Dermis microvascular lymphatic vessel endothelial cell (primary cell): Measurements from ENCODE around the gene NEDD4L. TPM values are rescaled to one million over a fixed set of nuclear protein-coding genes. Genes with fewer than 3 reads are reported as not detected.

Experiments
- DNase-seq, 2 donors: peaks; one replicate each; pipeline versions ENCODE4 v3.0.0 to v3.0.0-alpha.2; 2010; ENCODE audit warnings: low read depth in 2 of 2
- total RNA-seq: library from RNA; depleted of rRNA; stranded (reverse); fragments of >200 nt; gene quantifications from 2 replicates; pipeline ENCODE4 v1.2.1, GENCODE V29; 2014

Gene NEDD4L
- total RNA-seq, 1 donor from 2014 or later, result 9.2 TPM

- peak in 1 of 2 donors; percentile 28 for DNase-seq
These were observed 187.9 kb downstream of the NEDD4L start for GRCh38 chr18:58231930-58232329.

DNA sequence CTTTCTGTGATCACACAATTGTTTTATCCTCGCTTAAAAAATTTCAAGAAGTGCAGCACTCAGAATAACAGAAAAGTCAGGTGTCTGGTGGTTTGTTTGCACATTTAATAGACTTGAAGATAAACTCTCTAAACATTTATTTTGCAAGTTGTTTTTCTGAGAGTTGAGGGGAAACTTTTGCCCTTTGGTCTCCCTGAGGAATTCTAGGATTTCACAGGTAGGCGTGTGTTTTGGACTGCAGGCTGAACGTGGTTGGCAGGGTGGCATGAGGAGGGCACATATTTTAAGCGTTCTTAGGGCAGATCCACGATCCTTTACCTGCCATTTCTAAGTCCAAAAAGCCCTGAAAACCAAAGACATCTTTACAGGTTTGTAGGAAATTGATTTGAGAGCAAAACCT, 188.6 kb downstream of the NEDD4L start:
- DNase-seq, result no peak

DNA sequence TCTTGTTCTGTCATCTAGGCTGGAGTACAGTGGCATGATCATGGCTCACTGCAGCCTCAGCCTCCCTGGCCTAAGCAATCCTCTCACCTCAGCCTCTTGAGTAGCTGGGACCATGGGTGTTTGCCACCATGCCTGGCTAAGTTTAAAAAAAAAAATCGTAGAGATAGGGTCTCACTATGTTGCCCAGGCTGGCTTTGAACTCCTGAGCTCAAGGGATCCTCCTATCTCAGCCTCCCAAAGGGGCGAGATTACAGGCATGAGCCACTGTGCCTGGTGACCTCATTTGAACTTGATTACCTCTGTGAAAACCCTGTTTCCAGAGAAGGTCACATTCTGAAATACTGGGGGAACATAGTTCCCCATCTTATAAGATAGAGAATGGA, 190.3 kb downstream of the NEDD4L start:
- no peak for DNase-seq

DNA sequence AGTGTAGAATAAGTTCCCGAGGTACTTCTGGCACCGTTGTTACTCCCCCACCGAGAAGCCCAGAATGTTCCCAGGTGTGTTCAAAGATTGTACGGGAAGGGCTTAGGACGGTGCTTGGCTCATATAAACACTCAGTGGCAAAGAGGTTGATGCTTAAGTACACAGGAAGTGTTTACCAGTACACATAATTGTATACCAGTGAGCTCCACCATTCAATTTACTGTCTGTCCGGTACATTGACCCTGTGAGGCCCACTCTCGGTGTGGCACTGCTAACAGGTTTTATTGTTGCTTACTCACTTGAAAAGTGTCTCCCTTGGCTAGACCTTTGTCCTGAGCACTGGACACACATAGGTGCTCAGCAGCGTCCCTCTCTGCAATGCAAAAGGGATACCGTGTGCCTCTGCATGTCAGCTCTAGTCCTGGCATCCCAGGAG, 191.0 kb downstream of the NEDD4L start:
- DNase-seq, result no peak

- peak in 1 of 2 donors; percentile 62 for DNase-seq
These were observed 195.9 kb downstream of the NEDD4L start for GRCh38 chr18:58239879-58240278.

- no peak for DNase-seq
These were observed 197.1 kb downstream of the NEDD4L start for GRCh38 chr18:58241026-58241679.

GRCh38 chr18:58241877-58242276, 197.9 kb downstream of the NEDD4L start:
- no peak for DNase-seq

DNA sequence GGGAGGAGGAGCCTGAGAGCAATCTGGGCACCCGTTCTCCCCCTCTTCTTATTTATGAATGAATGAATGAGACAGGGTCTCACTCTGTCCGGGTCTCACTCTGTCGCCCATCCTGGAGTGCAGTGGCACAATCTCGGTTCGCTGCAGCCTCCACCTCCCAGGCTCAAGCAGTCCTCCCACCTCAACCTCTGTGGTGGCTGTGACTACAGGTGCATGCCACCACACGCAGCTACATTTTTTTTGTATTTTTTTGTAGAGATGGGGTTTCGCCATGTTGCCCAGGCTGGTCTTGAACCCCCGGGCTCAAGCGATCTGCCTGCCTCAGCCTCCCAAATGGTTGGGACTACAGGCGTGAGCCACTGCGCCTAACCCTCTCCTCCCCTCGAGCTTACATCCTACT, 198.4 kb downstream of the NEDD4L start:
- no peak for DNase-seq

GRCh38 chr18:58242968-58243367, 198.9 kb downstream of the NEDD4L start:
- peak in 1 of 2 donors; percentile 29 for DNase-seq

DNA sequence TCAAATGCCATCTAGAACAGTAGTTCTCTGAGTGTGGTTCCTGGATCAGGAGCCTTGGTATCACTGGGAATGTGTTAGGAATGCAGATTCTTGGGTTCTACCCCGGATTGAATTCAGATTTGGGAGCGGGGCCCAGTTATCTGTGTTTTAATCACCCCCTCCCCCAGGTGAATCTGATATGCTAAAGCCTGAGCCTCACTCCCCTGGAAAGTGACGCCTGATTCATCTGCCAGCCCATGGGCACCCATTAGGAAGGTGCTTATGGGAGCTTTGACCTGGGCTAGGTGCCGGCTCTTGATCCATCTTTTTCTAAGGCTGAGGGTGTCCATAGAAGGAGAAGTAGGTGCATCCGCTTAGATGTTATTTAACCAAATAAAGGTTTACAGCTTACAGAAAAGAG, 199.4 kb downstream of the NEDD4L start:
- DNase-seq, result no peak

- peak in 1 of 2 donors; percentile 75 for DNase-seq
These were observed 203.4 kb downstream of the NEDD4L start for GRCh38 chr18:58247363-58247834.

GRCh38 chr18:58249712-58250111, 205.7 kb downstream of the NEDD4L start:
- no peak for DNase-seq

DNA sequence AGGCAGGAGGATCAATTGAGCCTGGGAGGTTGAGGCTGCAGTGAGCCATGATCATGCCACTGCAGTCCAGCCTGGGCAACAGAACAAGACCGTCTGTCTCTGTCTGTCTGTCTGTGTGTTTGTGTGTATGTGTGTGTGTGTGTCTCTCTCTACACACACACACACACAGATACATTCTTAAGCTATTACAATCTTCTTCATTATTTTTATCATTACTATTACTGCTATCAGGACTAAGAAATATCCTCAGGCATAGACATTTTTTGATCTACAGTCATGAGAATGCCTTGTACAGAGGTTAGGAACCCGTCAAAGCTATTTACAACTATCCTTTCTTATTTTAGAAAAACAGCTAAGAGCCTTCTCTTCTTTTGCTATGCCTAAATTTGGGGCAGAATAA, 207.4 kb downstream of the NEDD4L start:
- no peak for DNase-seq

DNA sequence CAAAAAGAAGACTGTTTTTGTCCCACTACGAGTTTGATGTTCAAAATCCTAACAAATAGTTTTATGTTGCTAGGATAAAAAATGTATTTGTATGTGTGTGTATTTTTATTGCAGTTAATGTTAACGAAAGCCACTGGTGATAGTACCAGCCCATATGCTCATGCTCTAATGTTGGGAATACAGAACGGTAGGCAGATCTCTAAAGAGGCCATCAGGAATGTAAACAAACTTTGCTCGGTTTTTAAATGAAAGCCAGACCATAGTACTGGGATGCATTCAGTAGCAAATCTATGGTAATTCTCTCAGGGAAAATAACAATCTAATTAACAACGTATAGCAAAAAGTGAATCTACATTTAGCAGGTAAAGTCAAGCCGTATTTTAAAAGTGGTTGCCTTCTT, 208.1 kb downstream of the NEDD4L start:
- DNase-seq, result no peak

- no peak for DNase-seq
These were observed 209.3 kb downstream of the NEDD4L start for GRCh38 chr18:58253318-58253717.

DNA sequence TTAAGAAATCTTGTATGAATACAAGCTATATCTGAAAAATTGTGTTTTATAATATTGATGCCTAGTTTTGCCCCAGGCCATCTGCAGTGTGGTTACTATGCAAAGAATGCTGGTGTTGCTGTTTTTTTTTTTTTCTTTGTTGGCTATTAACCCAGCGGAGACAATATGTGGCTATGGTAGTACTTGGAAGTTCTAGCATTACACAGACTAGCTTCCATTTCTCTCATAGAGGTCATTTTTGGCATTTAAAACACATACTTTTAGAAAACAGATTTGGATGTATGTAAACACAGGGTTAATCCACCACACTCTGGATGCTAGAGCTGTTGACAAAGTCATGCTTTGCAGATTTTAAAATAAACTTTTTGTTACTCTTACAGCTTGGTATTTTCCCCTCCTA, 209.8 kb downstream of the NEDD4L start:
- no peak for DNase-seq

GRCh38 chr18:58254873-58255511, 211.0 kb downstream of the NEDD4L start:
- no peak for DNase-seq

DNA sequence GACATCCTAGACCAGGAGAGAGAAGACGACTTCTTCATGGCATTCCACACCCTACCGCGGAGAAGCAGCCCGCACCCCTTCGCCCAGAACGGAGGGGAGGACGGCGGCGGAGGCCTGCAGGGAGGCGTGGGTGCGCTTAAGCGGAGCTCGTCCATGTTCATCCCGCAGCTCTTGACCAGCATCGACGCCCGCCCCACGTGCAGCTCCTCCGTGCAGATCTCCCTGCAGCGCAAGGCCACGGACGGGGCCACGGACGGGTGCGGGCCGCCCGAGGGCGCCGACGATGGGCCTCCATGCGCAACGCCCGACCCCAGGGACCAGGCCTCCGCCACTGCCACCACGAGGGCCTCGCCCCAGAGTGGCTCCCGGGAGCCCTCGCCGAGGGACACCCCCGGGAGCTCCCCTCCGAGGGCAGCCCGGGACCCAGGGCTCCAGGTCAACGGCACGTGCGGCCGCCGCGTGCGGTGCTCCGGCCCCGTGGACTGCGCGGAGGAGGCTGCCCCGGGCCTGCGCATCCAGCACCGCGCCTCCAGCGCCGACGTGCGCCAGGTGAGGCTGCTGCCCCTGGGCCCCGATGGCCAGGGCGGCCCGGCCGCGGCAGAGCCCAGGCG, 211.8 kb downstream of the NEDD4L start:
- DNase-seq, result no peak

DNA sequence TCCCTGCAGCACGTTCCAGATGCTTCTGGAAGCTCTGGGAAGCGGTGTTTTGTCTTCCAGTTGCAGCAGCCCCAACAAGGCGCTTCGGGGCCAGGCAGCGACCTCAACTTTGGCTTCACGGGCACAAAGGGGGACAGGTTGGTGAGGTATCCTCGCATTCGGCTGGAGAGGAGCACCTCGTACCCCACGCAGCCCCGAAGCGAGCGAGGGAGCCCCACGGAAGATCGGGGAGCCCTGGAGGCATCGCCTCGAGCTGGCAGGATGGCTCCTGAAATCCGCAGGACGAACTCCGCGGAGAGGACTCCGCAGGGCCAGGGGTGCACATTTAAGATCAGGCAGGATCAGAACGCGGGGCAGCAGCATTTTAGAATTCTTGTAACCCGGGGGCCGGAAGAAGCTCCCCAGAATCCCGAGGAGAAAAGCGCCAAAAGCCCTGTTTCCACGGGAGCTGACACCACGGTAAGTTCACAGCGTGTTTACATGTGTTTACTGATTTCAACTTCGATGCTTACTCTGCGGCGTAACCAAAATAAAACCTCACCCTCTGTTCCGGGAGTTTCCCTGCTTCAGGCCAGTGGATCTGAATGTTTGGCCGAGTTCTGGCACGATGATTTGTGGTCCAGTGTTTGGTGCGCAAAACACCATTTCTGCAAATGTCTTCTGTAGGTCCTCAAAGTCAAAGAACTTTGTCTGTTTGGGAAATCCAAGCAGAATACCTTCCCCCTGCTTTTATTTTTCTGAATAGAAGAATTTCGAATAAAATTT, 212.5 kb downstream of the NEDD4L start:
- DNase-seq, result no peak

DNA sequence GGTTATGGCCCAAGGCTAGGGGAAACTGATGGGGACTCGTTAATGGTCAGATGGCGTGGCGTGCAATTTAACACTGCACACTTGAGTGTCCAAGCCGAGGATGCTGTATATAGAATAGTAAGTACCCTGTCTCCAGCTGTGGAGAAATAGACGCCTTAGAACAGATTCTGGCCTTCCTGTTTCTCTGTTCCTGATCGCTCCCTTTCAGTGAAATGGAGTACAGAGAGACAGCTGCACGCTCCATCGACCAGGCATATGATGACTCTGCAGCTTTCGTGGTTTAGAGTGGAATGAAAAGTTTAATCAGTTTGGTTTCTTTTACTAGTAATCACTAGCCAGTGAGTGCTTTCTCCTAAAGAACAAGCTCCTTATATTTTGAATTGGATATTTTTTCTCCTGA, 213.4 kb downstream of the NEDD4L start:
- no peak for DNase-seq

- no peak for DNase-seq
These were observed 214.8 kb downstream of the NEDD4L start for GRCh38 chr18:58258692-58259342.
